Endodermal cell (in vitro differentiated cells): ENCODE measurements around the gene KCNH8. TPM values are rescaled to one million over a fixed set of nuclear protein-coding genes. Genes with fewer than 3 reads are reported as not detected.

ENCODE experiments used
- DNase-seq: peaks from one replicate; pipeline ENCODE4 v3.0.0-alpha.2; 2017
- H3K27ac ChIP-seq: 2 replicates; pipeline ENCODE4 v1.5.1; 2013; ENCODE audit warnings: mild to moderate bottlenecking, low read depth, low read length, moderate library complexity
- H3K27me3 ChIP-seq: 2 replicates; pipeline ENCODE4 v1.6.1; 2013; ENCODE audit warnings: mild to moderate bottlenecking, low read length, moderate library complexity; ENCODE audit not compliant: insufficient read depth, control insufficient read depth, poor library complexity, severe bottlenecking
- H3K36me3 ChIP-seq: 2 replicates; pipeline ENCODE4 v1.7.0; 2013; ENCODE audit warnings: mild to moderate bottlenecking, low read length, moderate library complexity; ENCODE audit not compliant: control insufficient read depth, insufficient read depth
- H3K4me1 ChIP-seq: one replicate; pipeline ENCODE4 v1.7.0; 2013; ENCODE audit warnings: low read length; ENCODE audit not compliant: control insufficient read depth, insufficient read depth
- H3K4me3 ChIP-seq: 2 replicates; pipeline ENCODE4 v1.5.1; 2013; ENCODE audit warnings: mild to moderate bottlenecking, low read length, moderate library complexity
- H3K9ac ChIP-seq: 2 replicates; pipeline ENCODE4 v1.6.1; 2013; ENCODE audit warnings: mild to moderate bottlenecking, low read length, moderate library complexity; ENCODE audit not compliant: poor library complexity, severe bottlenecking; ENCODE audit errors: extremely low read depth
- H3K9me3 ChIP-seq: 2 replicates; pipeline ENCODE4 v1.6.1; 2013; ENCODE audit warnings: mild to moderate bottlenecking, low read length, moderate library complexity; ENCODE audit not compliant: control insufficient read depth
- H3K27ac Mint-ChIP-seq: 2 replicates; pipeline ENCODE4 v1.8.0; 2020; ENCODE audit warnings: mixed read lengths
- H3K27me3 Mint-ChIP-seq: 2 replicates; pipeline ENCODE4 v1.8.0; 2021; ENCODE audit warnings: mild to moderate bottlenecking, mixed read lengths; ENCODE audit not compliant: insufficient read depth
- H3K36me3 Mint-ChIP-seq: 2 replicates; pipeline ENCODE4 v1.8.0; 2020; ENCODE audit warnings: low read depth, mixed read lengths
- H3K4me1 Mint-ChIP-seq: 2 replicates; pipeline ENCODE4 v1.8.0; 2020; ENCODE audit warnings: mixed read lengths
- H3K4me3 Mint-ChIP-seq: 2 replicates; pipeline ENCODE4 v1.8.0; 2020; ENCODE audit warnings: mild to moderate bottlenecking, moderate library complexity, mixed read lengths
- H3K9me3 Mint-ChIP-seq: 2 replicates; pipeline ENCODE4 v1.8.0; 2020; ENCODE audit warnings: mild to moderate bottlenecking, mixed read lengths
- CTCF ChIP-seq: fragments of 200-600 bp; sonication (generic); conservative IDR thresholded peaks from 2 replicates; pipeline ENCODE4 v1.5.0; 2021; ENCODE audit warnings: antibody characterized with exemption, mild to moderate bottlenecking
- WGBS, 2 experiments: methylation state at CpG; one replicate each; pipeline versions ENCODE4 v1.1.5 to v1.1.7; 2013; ENCODE audit warnings: missing lambda C conversion rate in 2 of 2, mixed read lengths in 1 of 2; ENCODE audit not compliant: insufficient coverage in 1 of 2, insufficient read length in 1 of 2; 5-methylcytosine and 5-hydroxymethylcytosine counted together
- total RNA-seq, 2 donors: library from RNA; stranded (reverse); fragmentation: NEBNext Ultra II Directional in 1 of 2; extraction: Animal tissue kit (Norgen Biotek cat#: 25700) in 1 of 2; gene quantifications; 2 replicates in 1 of 2; 3 replicates in 1 of 2; pipeline ENCODE4 v1.2.1, GENCODE V29; 2021

KCNH8 gene
- total RNA-seq, 2 donors from 2014 or later = 12.0 to 15.0 TPM

- Mint-ChIP-seq H3K4me1 (peaks cover 19% of the 10 kb centered on the region), H3K9me3 (peaks cover 4% of the 10 kb centered on the region), H3K27ac (no peak overlapping the region), H3K4me3 (no peak overlapping the region), H3K36me3 (peaks cover 33% of the 10 kb centered on the region), H3K27me3 (no peaks in the 10 kb centered on the region)
- Histone ChIP-seq H3K27ac (peak overlapping the region; percentile 8), H3K27me3 (no peaks in the 10 kb centered on the region), H3K9me3 (peaks cover 16% of the 10 kb centered on the region), H3K36me3 (peaks cover 47% of the 10 kb centered on the region), H3K4me3 (no peak overlapping the region), H3K4me1 (peaks cover 4% of the 10 kb centered on the region), H3K9ac (no peak overlapping the region)
- WGBS, 2 experiments = 40 to 80% methylated on average over 1 to 3 of the region's 3 CpGs
- DNase-seq = no peak
- no peak for TF ChIP-seq CTCF
Measured at GRCh38 chr3:19473971-19474580, 325.8 kb downstream of the KCNH8 start.

- H3K4me1 ChIP-seq = peaks cover 4% of the 10 kb centered on the region
- no peak overlapping the region for H3K9ac ChIP-seq
- no peak for TF ChIP-seq CTCF
- Mint-ChIP-seq H3K9me3 (peaks cover 4% of the 10 kb centered on the region), H3K4me1 (peaks cover 27% of the 10 kb centered on the region), H3K4me3 (no peak overlapping the region), H3K36me3 (peaks cover 21% of the 10 kb centered on the region), H3K27me3 (no peaks in the 10 kb centered on the region), H3K27ac (no peak overlapping the region)
- peaks cover 29% of the 10 kb centered on the region for H3K36me3 ChIP-seq
- peaks cover 18% of the 10 kb centered on the region for H3K9me3 ChIP-seq
- WGBS, 2 experiments = 66 to 76% methylated on average over 6 to 7 of the region's 7 CpGs
- no peaks in the 10 kb centered on the region for H3K27me3 ChIP-seq
- no peak for DNase-seq
- no peak overlapping the region for H3K4me3 ChIP-seq
- peak overlapping the region; percentile 91 for H3K27ac ChIP-seq
Measured at GRCh38 chr3:19476281-19476680, 328.0 kb downstream of the KCNH8 start.

GRCh38 chr3:19485267-19485666 is 337.0 kb downstream of the KCNH8 start:
- TF ChIP-seq CTCF = no peak
- Mint-ChIP-seq H3K4me1 (no peaks in the 10 kb centered on the region), H3K9me3 (peaks cover 7% of the 10 kb centered on the region), H3K27ac (no peak overlapping the region), H3K36me3 (peaks cover 18% of the 10 kb centered on the region), H3K4me3 (no peak overlapping the region), H3K27me3 (no peaks in the 10 kb centered on the region)
- H3K9ac ChIP-seq = no peak overlapping the region
- H3K9me3 ChIP-seq = peaks cover 12% of the 10 kb centered on the region
- H3K36me3 ChIP-seq = peaks cover 15% of the 10 kb centered on the region
- WGBS, 2 experiments = 96 to 98% methylated on average over 3 of the region's 3 CpGs
- no peaks in the 10 kb centered on the region for H3K4me1 ChIP-seq
- no peaks in the 10 kb centered on the region for H3K27me3 ChIP-seq
- no peak overlapping the region for H3K4me3 ChIP-seq
- DNase-seq = no peak
- no peak overlapping the region for H3K27ac ChIP-seq
